Calu3 (cell line): Measurements from ENCODE around the gene POLR1H. TPM values are rescaled to one million over a fixed set of nuclear protein-coding genes. Genes with fewer than 3 reads are reported as not detected.
A peak's percentile ranks its signal among the peaks of the same experiment; 100 is the strongest.

Experiments used
- Bru-seq: library from RNA; stranded (reverse); fragments of 400-500 nt; gene quantifications from one replicate; lab custom pipeline; 2021; lab: Mats Ljungman, UMichigan
- BruChase-seq, 2 experiments: library from RNA; stranded (reverse); fragments of 400-500 nt; gene quantifications; one replicate each; lab custom pipeline; 2021; lab: Mats Ljungman, UMichigan
- BruUV-seq: library from RNA; stranded (reverse); fragments of 400-500 nt; replicated peaks from 2 replicates; lab custom pipeline; 2021; lab: Mats Ljungman, UMichigan
- CTCF ChIA-PET: fragments of 300-600 bp; sonication (Branson Sonifier 250); formaldehyde crosslinking; loops from one replicate; lab custom pipeline; 2022; ENCODE audit warnings: antibody characterized with exemption; lab: Charles Lee
- DNase-seq: peaks from one replicate; pipeline ENCODE4 v3.0.0; 2022
- H3K27ac Mint-ChIP-seq: one replicate; pipeline ENCODE4 v1.8.0; 2022; ENCODE audit warnings: mixed read lengths; ENCODE audit not compliant: unreplicated experiment
- H3K27me3 Mint-ChIP-seq: one replicate; pipeline ENCODE4 v1.8.0; 2022; ENCODE audit warnings: mixed read lengths; ENCODE audit not compliant: unreplicated experiment
- H3K36me3 Mint-ChIP-seq: one replicate; pipeline ENCODE4 v1.8.0; 2022; ENCODE audit warnings: mild to moderate bottlenecking, moderate library complexity, mixed read lengths; ENCODE audit not compliant: insufficient read depth, unreplicated experiment
- H3K4me1 Mint-ChIP-seq: one replicate; pipeline ENCODE4 v1.8.0; 2022; ENCODE audit warnings: mild to moderate bottlenecking, low read depth, mixed read lengths; ENCODE audit not compliant: unreplicated experiment
- H3K4me3 Mint-ChIP-seq: one replicate; pipeline ENCODE4 v1.8.0; 2022; ENCODE audit warnings: mild to moderate bottlenecking, low read depth, moderate library complexity, mixed read lengths; ENCODE audit not compliant: unreplicated experiment
- H3K9me3 Mint-ChIP-seq: one replicate; pipeline ENCODE4 v1.8.0; 2022; ENCODE audit warnings: low read depth, mixed read lengths; ENCODE audit not compliant: unreplicated experiment
- CTCF ChIP-seq: fragments of 200-600 bp; IDR thresholded peaks from one replicate; pipeline ENCODE4 v1.8.0; 2022; ENCODE audit warnings: antibody characterized with exemption; ENCODE audit not compliant: unreplicated experiment
- intact Hi-C: fragments of 100-400 bp; cut with micrococcal nuclease; formaldehyde crosslinking; loops from one replicate; pipeline ENCODE4 v1.10.0; 2022; ENCODE audit not compliant: unreplicated experiment
- long read RNA-seq: library from polyadenylated mRNA; stranded (forward); transcript quantifications from one replicate; pipeline ENCODE4 v2.0.0, GENCODE V29; 2022
- total RNA-seq: library from RNA; stranded (reverse); gene quantifications from 2 replicates; pipeline ENCODE4 v1.2.3, GENCODE V29; 2022

POLR1H gene
- total RNA-seq (25.1 and 25.2 TPM in 2 replicates), Bru-seq, nascent RNA (percentile 73 among the genes with signal in this experiment), BruChase-seq, experiment 1, labeled RNA remaining after a 6-hour chase (percentile 66 among the genes with signal in this experiment), BruChase-seq, experiment 2, labeled RNA remaining after a 2-hour chase (percentile 75 among the genes with signal in this experiment)
- long read RNA-seq, transcript ZNRD1-202 (5 exons, 743 nt) = minor isoform, 12 of 46 reads
- long read RNA-seq, transcript ZNRD1-201 (4 exons, 864 nt) = major isoform, 27 of 46 reads
- long read RNA-seq, partial matches to known transcripts = 0 of 46 reads
- long read RNA-seq, other reads (novel, unspliced or antisense) = 2 of 46 reads

DNA sequence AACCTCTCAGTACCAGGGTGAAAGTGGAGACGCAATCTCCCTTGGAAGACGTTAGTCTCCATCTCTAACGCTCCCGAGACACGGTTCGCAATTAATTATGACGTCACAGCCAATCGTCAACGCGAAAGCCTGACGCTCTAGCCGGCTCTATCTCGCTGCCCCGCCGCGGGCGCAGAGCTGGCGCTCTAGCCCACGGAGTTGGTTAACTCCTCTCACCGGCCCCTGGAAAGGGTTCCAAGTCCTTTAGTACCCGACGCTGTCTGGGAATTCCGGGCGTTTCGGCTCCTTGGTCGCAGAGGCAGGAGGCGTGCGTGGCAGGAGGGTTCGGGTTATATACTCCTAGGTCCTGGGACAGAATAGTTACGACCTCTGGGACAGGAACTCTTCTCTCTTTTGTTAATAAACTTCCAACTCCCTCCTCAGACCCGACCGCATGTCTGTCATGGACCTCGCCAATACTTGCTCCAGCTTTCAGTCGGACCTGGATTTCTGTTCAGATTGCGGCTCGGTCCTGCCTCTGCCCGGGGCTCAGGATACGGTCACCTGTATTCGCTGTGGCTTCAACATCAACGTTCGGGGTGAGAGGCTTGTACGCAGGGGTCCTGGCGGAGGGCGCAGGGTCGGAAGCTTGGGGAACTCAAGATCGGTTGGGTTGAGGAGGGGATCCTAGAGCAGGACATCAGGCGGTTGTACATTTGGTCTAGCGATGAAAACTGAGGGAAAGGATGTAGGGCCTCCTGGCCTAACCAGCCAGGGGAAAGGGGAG lies at the start of gene POLR1H:
POLR1H (plus strand) TSS at position 174 of the 766 bp plus-strand sequence; CDS start at position 434, 260 bp downstream.
- TSS peak; percentile 67 for BruUV-seq
- CTCF ChIA-PET = interaction anchor here (0.6 to 1.7 kb wide), 7 partner anchors 31 to 387 kb away, joined by 3 to 4 read pairs (median 3); partner anchors contain the start of gene TRIM40
- H3K4me1 Mint-ChIP-seq = peaks cover 16% of the 10 kb centered on the region
- no peaks in the 10 kb centered on the region for H3K9me3 Mint-ChIP-seq
- peak within 1 kb of the TSS; percentile 87 for H3K27ac Mint-ChIP-seq
- peak within 1 kb of the TSS; percentile 96 for H3K4me3 Mint-ChIP-seq
- peak; percentile 94 for DNase-seq
- TF ChIP-seq CTCF = no peak
- peaks cover 22% of the 10 kb centered on the region for H3K36me3 Mint-ChIP-seq
- H3K27me3 Mint-ChIP-seq = no peaks in the 10 kb centered on the region
- intact Hi-C loops = no loop called here

DNA sequence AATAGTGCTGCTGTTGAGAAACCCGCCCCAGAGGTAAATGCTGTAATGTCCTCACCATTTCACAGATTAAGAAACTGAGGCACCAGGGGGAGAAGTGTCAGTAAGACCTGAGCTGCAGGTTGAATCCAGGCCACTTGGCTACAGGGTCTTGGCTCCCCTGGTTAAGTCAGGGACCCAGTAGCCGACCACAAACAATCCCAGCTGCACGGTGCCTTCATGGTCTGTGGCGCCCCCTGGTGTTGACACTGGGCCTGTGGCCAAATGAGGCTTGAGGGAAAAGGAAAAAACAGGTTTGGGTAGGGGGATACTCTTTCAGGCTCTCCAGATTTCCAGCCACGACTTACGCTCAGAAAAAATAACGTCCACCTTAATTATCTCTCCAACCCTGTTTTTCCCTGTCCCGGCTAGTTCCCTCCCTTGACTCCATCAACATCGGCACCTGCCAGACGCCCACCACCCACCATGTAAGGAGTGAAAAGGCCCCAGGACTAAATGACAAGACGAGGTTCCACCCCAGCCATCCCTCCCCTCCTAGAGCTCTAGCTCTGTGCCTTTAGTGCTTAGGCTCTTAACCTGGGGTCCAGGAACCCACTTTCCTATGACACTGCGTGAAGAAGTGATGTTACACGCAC lies 47.7 kb upstream of the POLR1H start:
- CTCF ChIA-PET = interaction anchor here (1.0 kb wide), 1 partner anchor 166 kb away, joined by 7 read pairs; no protein-coding TSS in a partner anchor
- Mint-ChIP-seq H3K4me1 (no peaks in the 10 kb centered on the region), H3K27me3 (no peaks in the 10 kb centered on the region), H3K9me3 (no peaks in the 10 kb centered on the region), H3K36me3 (no peaks in the 10 kb centered on the region), H3K27ac (no peak overlapping the region), H3K4me3 (no peak overlapping the region)
- peak; percentile 97 for TF ChIP-seq CTCF
- no peak for DNase-seq
- no TSS peak for BruUV-seq
- intact Hi-C loops = loop anchor here (1.0 to 10.0 kb wide), 3 partner anchors 165 to 306 kb away; no protein-coding TSS in a partner anchor

- no peak for TF ChIP-seq CTCF
- H3K36me3 Mint-ChIP-seq = no peaks in the 10 kb centered on the region
- BruUV-seq = no TSS peak
- H3K27ac Mint-ChIP-seq = no peak overlapping the region
- DNase-seq = no peak
- no peaks in the 10 kb centered on the region for H3K27me3 Mint-ChIP-seq
- no peaks in the 10 kb centered on the region for H3K4me1 Mint-ChIP-seq
- H3K9me3 Mint-ChIP-seq = no peaks in the 10 kb centered on the region
- H3K4me3 Mint-ChIP-seq = no peak overlapping the region
- intact Hi-C loops = loop anchor here (10.0 kb wide), 1 partner anchor 285 kb away; no protein-coding TSS in a partner anchor
- CTCF ChIA-PET = interaction anchor here (0.6 to 1.2 kb wide), 2 partner anchors 13 to 41 kb away, joined by 3 to 4 read pairs; partner anchors contain the start of gene POLR1H
Observed at GRCh38 chr6:30019819-30020218, 41.2 kb upstream of the POLR1H start.

DNA sequence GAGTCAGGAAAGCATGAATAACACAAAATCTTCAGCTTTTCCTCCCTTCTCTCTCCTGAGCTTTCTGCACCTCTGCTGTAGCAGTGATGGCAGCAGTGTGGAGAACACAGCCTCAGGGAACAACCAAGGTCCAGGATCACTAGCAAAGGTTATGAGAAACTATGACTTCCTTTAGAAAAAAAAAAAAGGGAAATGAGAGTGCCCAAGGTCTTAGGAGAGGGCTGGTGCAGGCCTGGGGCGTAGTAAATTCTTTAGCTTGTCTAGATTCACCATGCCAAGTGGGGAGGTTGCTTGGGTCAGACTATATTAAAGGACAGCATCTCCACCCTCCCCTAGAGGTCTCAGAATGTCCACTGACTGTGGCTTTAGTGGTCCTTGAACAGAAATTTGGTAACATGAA lies 40.4 kb upstream of the POLR1H start:
- BruUV-seq = no TSS peak
- Mint-ChIP-seq H3K27ac (no peak overlapping the region), H3K9me3 (no peaks in the 10 kb centered on the region), H3K4me1 (no peaks in the 10 kb centered on the region), H3K27me3 (no peaks in the 10 kb centered on the region), H3K4me3 (no peak overlapping the region), H3K36me3 (no peaks in the 10 kb centered on the region)
- CTCF ChIA-PET = interaction anchor here (0.6 to 1.2 kb wide), 3 partner anchors 14 to 660 kb away, joined by 3 to 4 read pairs (median 4); partner anchors contain the start of gene POLR1H
- DNase-seq = no peak
- no peak for TF ChIP-seq CTCF
- intact Hi-C loops = no loop called here
